ENCODE results near the gene SP1.

SP1 gene

GRCh38 chr12:53456654-53457366, 76.8 kb downstream of the SP1 start:
- no peak for TF ChIP-seq CTCF (IDR thresholded peaks at IDR 0.05; ENCODE audit: low read depth, low read length)
- no peaks in the 10 kb centered on the region for H3K27me3 ChIP-seq (ENCODE audit: insufficient read depth, low read depth, severe bottlenecking)
- no peaks in the 10 kb centered on the region for H3K9me3 ChIP-seq (ENCODE audit: severe bottlenecking)
- H3K27ac ChIP-seq, result no peak overlapping the region
- DNase-seq, result no peak
- no peak overlapping the region for H3K4me3 ChIP-seq (ENCODE audit: low read depth, low read length)
- H3K36me3 ChIP-seq, result peaks cover 91% of the 10 kb centered on the region

GRCh38 chr12:53459097-53459496, 79.1 kb downstream of the SP1 start:
- no peak overlapping the region for H3K4me3 ChIP-seq (ENCODE audit: low read depth, low read length)
- no peak for DNase-seq
- H3K9me3 ChIP-seq (ENCODE audit: severe bottlenecking), result no peaks in the 10 kb centered on the region
- H3K36me3 ChIP-seq, result peaks cover 100% of the 10 kb centered on the region
- no peak overlapping the region for H3K27ac ChIP-seq
- H3K27me3 ChIP-seq (ENCODE audit: insufficient read depth, low read depth, severe bottlenecking), result no peaks in the 10 kb centered on the region
- TF ChIP-seq CTCF (IDR thresholded peaks at IDR 0.05; ENCODE audit: low read depth, low read length), result no peak

GRCh38 chr12:53461059-53461458, 81.1 kb downstream of the SP1 start:
- TF ChIP-seq CTCF (IDR thresholded peaks at IDR 0.05; ENCODE audit: low read depth, low read length), result no peak
- Histone ChIP-seq H3K27ac (no peak overlapping the region), H3K9me3 (ENCODE audit: severe bottlenecking) (no peaks in the 10 kb centered on the region), H3K27me3 (ENCODE audit: insufficient read depth, low read depth, severe bottlenecking) (no peaks in the 10 kb centered on the region), H3K4me3 (ENCODE audit: low read depth, low read length) (no peak overlapping the region), H3K36me3 (peaks cover 99% of the 10 kb centered on the region)
- peak; percentile 58 for DNase-seq

- no peak overlapping the region for H3K27ac ChIP-seq
- no peaks in the 10 kb centered on the region for H3K9me3 ChIP-seq (ENCODE audit: severe bottlenecking)
- no peak overlapping the region for H3K4me3 ChIP-seq (ENCODE audit: low read depth, low read length)
- DNase-seq, result no peak
- H3K36me3 ChIP-seq, result peaks cover 99% of the 10 kb centered on the region
- no peak for TF ChIP-seq CTCF (IDR thresholded peaks at IDR 0.05; ENCODE audit: low read depth, low read length)
- H3K27me3 ChIP-seq (ENCODE audit: insufficient read depth, low read depth, severe bottlenecking), result no peaks in the 10 kb centered on the region
Observed at GRCh38 chr12:53461591-53461990, 81.6 kb downstream of the SP1 start.

- H3K4me3 ChIP-seq (ENCODE audit: low read depth, low read length), result no peak overlapping the region
- no peak for TF ChIP-seq CTCF (IDR thresholded peaks at IDR 0.05; ENCODE audit: low read depth, low read length)
- no peak overlapping the region for H3K27ac ChIP-seq
- no peaks in the 10 kb centered on the region for H3K27me3 ChIP-seq (ENCODE audit: insufficient read depth, low read depth, severe bottlenecking)
- peaks cover 99% of the 10 kb centered on the region for H3K36me3 ChIP-seq
- no peak for DNase-seq
- no peaks in the 10 kb centered on the region for H3K9me3 ChIP-seq (ENCODE audit: severe bottlenecking)
Observed at GRCh38 chr12:53462935-53463334, 83.0 kb downstream of the SP1 start.
